ENCODE measurements around the gene MGST3.
"Not testable (repeated sequence)": the region's sequence is repeated elsewhere in the genome, so short reads cannot be mapped to it uniquely, and the experiment has no call there.

Gene MGST3

GRCh38 chr1:165630629-165631341, at the start of gene MGST3:
MGST3 (plus strand) TSS chr1:165631234; CDS start chr1:165649848, 18,614 bp downstream.
- Histone ChIP-seq H3K36me3 (ENCODE audit: control insufficient read depth, low read depth, low read length) (no peaks in the 10 kb centered on the region), H3K4me1 (ENCODE audit: control insufficient read depth, low read depth, low read length) (peaks cover 23% of the 10 kb centered on the region), H3K9ac (ENCODE audit: low read length) (peak within 1 kb of the TSS; percentile 85), H3K9me3 (ENCODE audit: control insufficient read depth, low read depth, low read length) (no peaks in the 10 kb centered on the region), H3K27ac (ENCODE audit: low read length) (peak within 1 kb of the TSS; percentile 80), H3K27me3 (ENCODE audit: control insufficient read depth, insufficient read depth, low read length) (peaks cover 16% of the 10 kb centered on the region), H3K4me3 (ENCODE audit: low read length) (peak within 1 kb of the TSS; percentile 61)

- Histone ChIP-seq H3K36me3 (ENCODE audit: control insufficient read depth, low read depth, low read length) (no peaks in the 10 kb centered on the region), H3K4me1 (ENCODE audit: control insufficient read depth, low read depth, low read length) (peaks cover 5% of the 10 kb centered on the region), H3K9me3 (ENCODE audit: control insufficient read depth, low read depth, low read length) (no peaks in the 10 kb centered on the region), H3K27ac (ENCODE audit: low read length) (no peak overlapping the region), H3K4me3 (ENCODE audit: low read length) (no peak overlapping the region), H3K9ac (ENCODE audit: low read length) (no peak overlapping the region), H3K27me3 (ENCODE audit: control insufficient read depth, insufficient read depth, low read length) (no peaks in the 10 kb centered on the region)
These were observed 49.1 kb upstream of the MGST3 start for GRCh38 chr1:165581926-165582325.

GRCh38 chr1:165586398-165586797, 44.6 kb upstream of the MGST3 start:
- Histone ChIP-seq H3K9ac (ENCODE audit: low read length) (no peak overlapping the region), H3K9me3 (ENCODE audit: control insufficient read depth, low read depth, low read length) (no peaks in the 10 kb centered on the region), H3K27me3 (ENCODE audit: control insufficient read depth, insufficient read depth, low read length) (no peaks in the 10 kb centered on the region), H3K36me3 (ENCODE audit: control insufficient read depth, low read depth, low read length) (no peaks in the 10 kb centered on the region), H3K27ac (ENCODE audit: low read length) (no peak overlapping the region), H3K4me3 (ENCODE audit: low read length) (no peak overlapping the region), H3K4me1 (ENCODE audit: control insufficient read depth, low read depth, low read length) (peaks cover 5% of the 10 kb centered on the region)

- H3K36me3 ChIP-seq (ENCODE audit: control insufficient read depth, low read depth, low read length); H3K27me3 ChIP-seq (ENCODE audit: control insufficient read depth, insufficient read depth, low read length); H3K9me3 ChIP-seq (ENCODE audit: control insufficient read depth, low read depth, low read length); H3K9ac ChIP-seq (ENCODE audit: low read length); H3K4me1 ChIP-seq (ENCODE audit: control insufficient read depth, low read depth, low read length); H3K27ac ChIP-seq (ENCODE audit: low read length); H3K4me3 ChIP-seq (ENCODE audit: low read length): not testable (repeated sequence)
These were observed 39.6 kb upstream of the MGST3 start for GRCh38 chr1:165591391-165591790.

GRCh38 chr1:165592945-165593823, 37.9 kb upstream of the MGST3 start:
- Histone ChIP-seq H3K9ac (ENCODE audit: low read length) (no peak overlapping the region), H3K27me3 (ENCODE audit: control insufficient read depth, insufficient read depth, low read length) (peaks cover 3% of the 10 kb centered on the region), H3K9me3 (ENCODE audit: control insufficient read depth, low read depth, low read length) (no peaks in the 10 kb centered on the region), H3K36me3 (ENCODE audit: control insufficient read depth, low read depth, low read length) (no peaks in the 10 kb centered on the region), H3K4me3 (ENCODE audit: low read length) (no peak overlapping the region), H3K4me1 (ENCODE audit: control insufficient read depth, low read depth, low read length) (peaks cover 3% of the 10 kb centered on the region), H3K27ac (ENCODE audit: low read length) (no peak overlapping the region)

- peaks cover 3% of the 10 kb centered on the region for H3K27me3 ChIP-seq (ENCODE audit: control insufficient read depth, insufficient read depth, low read length)
- H3K9me3 ChIP-seq (ENCODE audit: control insufficient read depth, low read depth, low read length), result no peaks in the 10 kb centered on the region
- H3K4me3 ChIP-seq (ENCODE audit: low read length), result no peak overlapping the region
- H3K36me3 ChIP-seq (ENCODE audit: control insufficient read depth, low read depth, low read length), result no peaks in the 10 kb centered on the region
- H3K4me1 ChIP-seq (ENCODE audit: control insufficient read depth, low read depth, low read length), result peaks cover 12% of the 10 kb centered on the region
- H3K27ac ChIP-seq (ENCODE audit: low read length), result no peak overlapping the region
- H3K9ac ChIP-seq (ENCODE audit: low read length), result no peak overlapping the region
These were observed 35.6 kb upstream of the MGST3 start for GRCh38 chr1:165595246-165595938.

GRCh38 chr1:165597883-165598675, 33.0 kb upstream of the MGST3 start:
- no peaks in the 10 kb centered on the region for H3K36me3 ChIP-seq (ENCODE audit: control insufficient read depth, low read depth, low read length)
- H3K9ac ChIP-seq (ENCODE audit: low read length), result peak overlapping the region; percentile 69
- no peaks in the 10 kb centered on the region for H3K9me3 ChIP-seq (ENCODE audit: control insufficient read depth, low read depth, low read length)
- no peak overlapping the region for H3K27ac ChIP-seq (ENCODE audit: low read length)
- H3K4me3 ChIP-seq (ENCODE audit: low read length), result peak overlapping the region; percentile 77
- H3K27me3 ChIP-seq (ENCODE audit: control insufficient read depth, insufficient read depth, low read length), result peaks cover 3% of the 10 kb centered on the region
- H3K4me1 ChIP-seq (ENCODE audit: control insufficient read depth, low read depth, low read length), result peaks cover 12% of the 10 kb centered on the region

GRCh38 chr1:165598676-165599059, 32.4 kb upstream of the MGST3 start:
- Histone ChIP-seq H3K36me3 (ENCODE audit: control insufficient read depth, low read depth, low read length) (no peaks in the 10 kb centered on the region), H3K4me1 (ENCODE audit: control insufficient read depth, low read depth, low read length) (peaks cover 12% of the 10 kb centered on the region), H3K27me3 (ENCODE audit: control insufficient read depth, insufficient read depth, low read length) (peaks cover 3% of the 10 kb centered on the region), H3K9ac (ENCODE audit: low read length) (peak overlapping the region; percentile 69), H3K27ac (ENCODE audit: low read length) (no peak overlapping the region), H3K4me3 (ENCODE audit: low read length) (peak overlapping the region; percentile 77), H3K9me3 (ENCODE audit: control insufficient read depth, low read depth, low read length) (no peaks in the 10 kb centered on the region)

GRCh38 chr1:165600793-165601192, 30.2 kb upstream of the MGST3 start:
- Histone ChIP-seq H3K9ac (ENCODE audit: low read length) (no peak overlapping the region), H3K27me3 (ENCODE audit: control insufficient read depth, insufficient read depth, low read length) (no peaks in the 10 kb centered on the region), H3K4me1 (ENCODE audit: control insufficient read depth, low read depth, low read length) (peaks cover 12% of the 10 kb centered on the region), H3K9me3 (ENCODE audit: control insufficient read depth, low read depth, low read length) (no peaks in the 10 kb centered on the region), H3K36me3 (ENCODE audit: control insufficient read depth, low read depth, low read length) (no peaks in the 10 kb centered on the region), H3K4me3 (ENCODE audit: low read length) (no peak overlapping the region), H3K27ac (ENCODE audit: low read length) (no peak overlapping the region)

GRCh38 chr1:165603810-165604209, 27.2 kb upstream of the MGST3 start:
- Histone ChIP-seq H3K27me3 (ENCODE audit: control insufficient read depth, insufficient read depth, low read length) (no peaks in the 10 kb centered on the region), H3K36me3 (ENCODE audit: control insufficient read depth, low read depth, low read length) (no peaks in the 10 kb centered on the region), H3K9ac (ENCODE audit: low read length) (no peak overlapping the region), H3K9me3 (ENCODE audit: control insufficient read depth, low read depth, low read length) (no peaks in the 10 kb centered on the region), H3K4me1 (ENCODE audit: control insufficient read depth, low read depth, low read length) (peaks cover 5% of the 10 kb centered on the region), H3K4me3 (ENCODE audit: low read length) (no peak overlapping the region), H3K27ac (ENCODE audit: low read length) (no peak overlapping the region)

GRCh38 chr1:165605246-165605645, 25.8 kb upstream of the MGST3 start:
- Histone ChIP-seq H3K27me3 (ENCODE audit: control insufficient read depth, insufficient read depth, low read length) (no peaks in the 10 kb centered on the region), H3K36me3 (ENCODE audit: control insufficient read depth, low read depth, low read length) (no peaks in the 10 kb centered on the region), H3K9me3 (ENCODE audit: control insufficient read depth, low read depth, low read length) (no peaks in the 10 kb centered on the region), H3K4me3 (ENCODE audit: low read length) (no peak overlapping the region), H3K4me1 (ENCODE audit: control insufficient read depth, low read depth, low read length) (no peaks in the 10 kb centered on the region), H3K27ac (ENCODE audit: low read length) (no peak overlapping the region), H3K9ac (ENCODE audit: low read length) (no peak overlapping the region)
